HG03025 (cell line): Measurements from ENCODE around the gene ELMO3.

Experiments
- ATAC-seq: cut with Tn5 transposase; IDR thresholded peaks from one replicate; pipeline ENCODE4 v1.9.1; 2021; ENCODE audit warnings: mild to moderate bottlenecking, moderate library complexity; ENCODE audit not compliant: unreplicated experiment, low FRiP score

Gene ELMO3

GRCh38 chr16:67212766-67213165 lies 13.8 kb downstream of the ELMO3 start:
- no peak for ATAC-seq

DNA sequence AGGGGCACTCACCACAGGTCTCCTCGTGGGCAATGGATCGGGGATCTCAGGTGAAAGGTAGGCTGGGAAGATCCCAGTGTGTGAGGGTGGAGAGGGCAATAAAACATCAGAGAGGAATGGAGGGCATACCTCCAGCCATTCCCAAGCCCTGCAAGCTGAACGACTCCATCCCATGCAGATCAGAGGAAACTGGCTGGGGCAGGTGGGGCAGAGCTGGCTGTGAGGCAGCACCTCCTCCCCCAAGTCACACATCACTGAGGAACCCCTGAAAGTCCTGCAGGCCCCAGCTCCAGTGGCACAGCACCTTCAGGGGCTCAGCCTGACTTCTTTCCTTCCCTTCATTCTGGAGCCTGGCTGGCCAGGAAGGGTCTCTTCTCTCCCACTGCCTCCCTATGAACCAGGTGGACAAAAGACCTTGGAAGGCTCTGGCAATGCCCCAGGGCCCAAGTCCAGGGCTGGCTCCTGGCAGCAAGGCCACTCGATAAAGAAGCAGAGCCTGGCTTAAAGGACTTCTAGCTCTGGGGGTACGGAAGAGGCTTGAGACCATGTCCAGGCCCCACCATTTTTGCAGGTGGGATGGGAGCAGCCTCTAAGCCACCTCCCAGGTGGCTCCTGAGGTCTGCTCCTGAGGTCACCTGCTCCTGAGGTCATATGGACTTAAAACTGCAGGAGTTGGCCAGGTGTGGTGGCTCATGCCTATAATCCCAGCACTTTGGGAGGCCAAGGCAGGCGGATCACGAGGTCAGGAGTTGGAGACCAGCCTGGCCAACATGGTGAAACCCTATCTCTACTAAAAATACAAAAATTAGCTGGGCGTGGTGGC lies 14.5 kb downstream of the ELMO3 start:
- no peak for ATAC-seq

- ATAC-seq: no peak
Measured at GRCh38 chr16:67215706-67216105, 16.8 kb downstream of the ELMO3 start.

DNA sequence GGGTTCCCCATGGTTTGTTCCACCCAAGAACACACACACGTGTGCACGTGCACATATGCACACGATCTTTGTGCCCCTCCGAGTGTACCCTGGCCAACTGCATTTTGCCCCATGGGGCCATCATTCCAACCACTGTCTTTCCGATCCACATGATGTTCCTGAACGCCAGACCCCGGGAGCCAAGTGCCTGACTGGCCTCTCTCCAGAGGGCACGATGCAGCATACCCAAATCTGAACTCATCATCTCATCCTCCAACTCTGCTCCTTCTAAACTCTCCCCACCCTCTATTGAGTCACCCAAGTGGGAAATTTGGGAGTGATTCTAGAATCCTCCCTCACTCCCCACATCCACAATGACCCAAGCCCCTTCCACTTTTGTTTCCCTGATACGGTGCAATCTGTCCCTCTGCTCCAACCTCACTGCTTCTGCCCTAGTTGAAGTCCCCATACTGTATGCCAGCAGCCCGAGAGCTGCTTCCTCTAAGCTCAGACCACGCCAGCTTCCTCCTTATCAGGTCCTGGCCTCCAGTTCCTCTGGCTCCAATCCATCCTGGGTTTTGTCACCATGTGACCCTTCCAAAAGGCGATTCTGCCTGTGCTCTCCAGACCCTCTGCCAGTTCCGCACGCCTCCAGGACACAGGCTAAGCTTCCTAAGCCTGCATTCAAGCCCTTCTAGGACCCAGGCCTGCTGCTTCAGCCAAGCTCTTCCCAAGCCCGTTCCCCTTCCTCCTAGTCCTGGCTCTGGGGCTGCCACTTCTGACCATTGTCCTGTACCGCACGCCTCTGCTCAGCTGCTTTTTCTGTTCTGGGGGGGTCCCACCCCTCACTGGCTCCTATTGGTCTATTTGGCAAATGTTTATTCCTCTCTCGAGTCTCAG lies 17.9 kb downstream of the ELMO3 start:
- no peak for ATAC-seq

- ATAC-seq: no peak
Measured at GRCh38 chr16:67223992-67224391, 25.1 kb downstream of the ELMO3 start.

DNA sequence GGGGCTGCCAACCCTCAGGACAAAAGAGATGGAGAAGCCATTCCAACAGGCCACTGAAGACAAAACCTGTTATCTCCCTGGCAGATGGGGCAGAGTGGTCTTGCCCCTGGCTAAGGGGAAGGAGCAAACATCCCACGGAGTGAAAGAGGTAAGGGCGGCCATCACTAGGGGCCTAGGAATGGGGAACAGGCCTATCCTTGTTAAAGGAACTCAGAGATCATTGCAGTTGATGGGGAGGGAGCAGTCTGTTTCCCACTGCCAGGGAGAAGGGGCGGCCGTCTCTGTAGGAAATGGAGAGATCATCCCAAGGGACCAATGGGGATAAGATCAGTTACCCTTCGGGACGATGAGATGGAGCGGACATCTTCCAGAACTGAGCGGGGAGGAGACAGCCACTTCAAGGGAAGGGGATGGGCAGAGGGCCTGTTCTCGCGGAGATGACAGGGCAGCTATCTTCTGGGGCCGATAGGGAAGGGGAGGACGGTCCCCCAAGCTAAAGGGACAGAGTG lies 27.4 kb downstream of the ELMO3 start:
- ATAC-seq: no peak

DNA sequence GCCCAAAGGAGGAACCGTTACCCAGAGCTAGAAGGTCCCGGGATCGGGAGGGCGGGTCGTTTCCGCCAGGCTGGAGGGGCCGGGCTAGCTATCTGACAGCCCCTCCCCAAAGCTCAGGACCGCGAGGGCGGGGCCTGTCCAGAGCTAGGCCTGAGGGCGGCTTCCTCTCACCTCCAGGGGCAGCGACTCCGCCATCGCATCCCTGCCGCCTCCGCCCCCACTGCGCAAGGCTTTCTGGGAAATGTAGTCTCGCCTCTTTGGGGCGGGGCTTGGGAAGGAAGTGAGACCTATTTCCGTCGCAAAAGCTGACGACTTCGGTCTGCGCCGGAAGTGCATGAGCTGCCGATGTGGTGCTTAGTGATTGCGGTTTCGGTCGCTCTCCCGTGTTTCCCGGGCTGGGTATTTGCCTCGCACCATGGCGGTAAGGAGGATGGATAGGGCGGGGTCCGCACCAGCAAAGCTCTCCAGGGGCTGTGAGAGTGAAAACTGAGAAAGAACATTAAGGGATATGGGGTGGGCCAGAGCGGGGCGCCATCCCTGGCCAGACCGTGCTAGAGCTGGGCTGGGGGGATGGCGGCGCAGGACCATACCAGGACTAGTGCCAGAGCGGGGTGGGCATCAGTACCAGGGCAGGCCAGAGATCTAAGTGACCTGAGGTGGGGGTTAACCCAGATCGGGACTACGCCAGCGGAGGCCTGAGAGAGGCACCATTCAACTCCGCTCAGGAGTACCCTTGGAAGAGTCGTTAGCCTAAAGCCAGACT lies 28.1 kb downstream of the ELMO3 start, which contains the start of gene TMEM208:
TSS of gene TMEM208 (plus strand) at position 327 of the 763 bp plus-strand sequence. CDS start at position 416, 89 bp downstream.
- ATAC-seq: peak; percentile 83

DNA sequence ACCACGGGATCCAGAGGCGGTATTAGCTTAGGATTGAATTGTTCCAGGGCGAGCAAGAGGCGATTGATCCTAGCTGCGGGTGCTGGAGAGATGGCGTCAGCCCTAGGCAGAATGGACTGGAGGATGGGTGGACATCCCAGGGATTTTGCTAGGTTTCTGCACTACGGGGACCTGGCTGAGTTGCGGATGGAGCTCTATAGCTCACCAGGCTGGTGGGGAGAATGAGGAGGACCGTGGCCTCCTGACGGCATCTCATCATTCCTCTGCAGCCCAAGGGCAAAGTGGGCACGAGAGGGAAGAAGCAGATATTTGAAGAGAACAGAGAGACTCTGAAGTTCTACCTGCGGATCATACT lies 28.6 kb downstream of the ELMO3 start:
- ATAC-seq: no peak

- ATAC-seq: no peak
Measured at GRCh38 chr16:67228034-67228785, 29.3 kb downstream of the ELMO3 start.

DNA sequence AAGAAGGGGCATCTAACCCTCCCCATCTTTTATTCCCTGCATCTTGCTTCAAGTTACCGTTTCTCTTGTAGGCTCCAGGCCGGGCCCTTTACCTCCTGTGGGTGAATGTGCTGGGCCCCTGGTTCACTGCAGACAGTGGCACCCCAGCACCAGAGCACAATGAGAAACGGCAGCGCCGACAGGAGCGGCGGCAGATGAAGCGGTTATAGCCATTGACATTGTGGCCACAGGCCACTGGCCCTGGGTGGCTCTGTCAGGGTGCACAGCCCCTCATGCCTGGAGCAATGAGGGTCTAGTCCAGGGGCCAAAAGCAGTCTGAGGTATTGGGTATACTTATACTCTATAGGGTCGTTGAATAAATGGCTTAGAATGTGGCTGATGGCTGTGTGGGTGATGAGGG lies 30.0 kb downstream of the ELMO3 start:
- no peak for ATAC-seq

- no peak for ATAC-seq
Measured at GRCh38 chr16:67229906-67230808, 31.2 kb downstream of the ELMO3 start.

DNA sequence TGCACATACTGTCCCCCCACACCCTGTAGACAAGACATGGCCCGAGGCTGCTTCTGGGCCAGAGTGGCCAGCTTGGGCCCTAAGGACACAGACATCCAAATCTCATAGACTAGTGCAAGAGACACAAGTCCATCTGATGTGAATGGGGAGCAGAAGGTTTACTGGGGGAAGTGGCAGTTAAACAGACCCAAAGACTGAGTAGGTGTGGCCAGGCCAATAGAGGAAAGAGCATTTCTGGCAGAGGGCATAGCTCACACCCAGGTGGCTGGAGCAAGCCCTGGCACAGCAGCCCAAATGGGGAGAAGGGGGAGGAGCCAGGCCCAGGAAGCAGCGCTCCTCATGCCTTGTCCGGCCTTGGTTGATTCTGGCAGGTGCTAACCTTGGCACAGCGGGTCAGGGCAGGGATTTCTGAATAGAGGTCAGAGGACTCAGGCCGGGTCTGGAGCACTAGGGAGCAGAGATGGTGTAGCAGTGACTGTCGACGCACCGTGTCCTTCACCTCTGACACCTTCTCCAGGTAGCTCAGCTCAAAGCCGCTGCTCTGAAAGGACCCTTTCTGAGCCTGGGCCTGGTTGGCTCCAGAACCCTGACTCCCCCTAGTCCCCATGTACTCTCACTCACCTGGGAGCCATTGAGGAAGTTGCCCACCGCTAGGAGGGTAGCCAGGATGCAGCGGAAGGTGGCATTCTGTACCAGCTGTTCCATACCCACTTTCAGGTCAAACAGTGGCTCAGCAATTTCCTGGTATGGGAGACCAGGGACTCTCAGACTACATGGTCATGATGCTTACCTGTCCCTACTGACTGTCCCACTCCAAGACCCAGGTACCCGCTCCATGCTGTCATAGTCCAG lies 32.1 kb downstream of the ELMO3 start:
- ATAC-seq: no peak

DNA sequence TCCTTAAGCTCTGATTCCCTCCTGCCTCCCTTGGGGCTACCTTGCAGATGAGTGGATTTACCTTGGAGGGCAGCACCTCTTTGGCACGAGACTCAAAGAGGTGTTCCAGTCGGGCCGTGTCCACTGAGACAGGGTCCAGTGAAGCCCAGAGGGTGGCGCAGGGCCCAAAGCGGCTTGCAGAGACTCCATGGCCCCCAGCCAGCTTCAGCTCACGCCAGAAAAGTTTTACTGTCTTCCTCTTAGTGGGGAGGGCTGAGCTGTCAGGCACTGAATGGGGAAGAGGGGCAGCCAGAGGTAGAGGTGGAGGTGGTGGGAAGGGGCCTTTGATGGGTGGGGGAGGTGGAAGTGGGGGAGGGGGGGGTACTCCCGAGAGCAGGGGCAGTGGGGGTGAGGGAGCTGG lies 34.7 kb downstream of the ELMO3 start:
- ATAC-seq: no peak

- no peak for ATAC-seq
Measured at GRCh38 chr16:67234180-67234597, 35.3 kb downstream of the ELMO3 start.

DNA sequence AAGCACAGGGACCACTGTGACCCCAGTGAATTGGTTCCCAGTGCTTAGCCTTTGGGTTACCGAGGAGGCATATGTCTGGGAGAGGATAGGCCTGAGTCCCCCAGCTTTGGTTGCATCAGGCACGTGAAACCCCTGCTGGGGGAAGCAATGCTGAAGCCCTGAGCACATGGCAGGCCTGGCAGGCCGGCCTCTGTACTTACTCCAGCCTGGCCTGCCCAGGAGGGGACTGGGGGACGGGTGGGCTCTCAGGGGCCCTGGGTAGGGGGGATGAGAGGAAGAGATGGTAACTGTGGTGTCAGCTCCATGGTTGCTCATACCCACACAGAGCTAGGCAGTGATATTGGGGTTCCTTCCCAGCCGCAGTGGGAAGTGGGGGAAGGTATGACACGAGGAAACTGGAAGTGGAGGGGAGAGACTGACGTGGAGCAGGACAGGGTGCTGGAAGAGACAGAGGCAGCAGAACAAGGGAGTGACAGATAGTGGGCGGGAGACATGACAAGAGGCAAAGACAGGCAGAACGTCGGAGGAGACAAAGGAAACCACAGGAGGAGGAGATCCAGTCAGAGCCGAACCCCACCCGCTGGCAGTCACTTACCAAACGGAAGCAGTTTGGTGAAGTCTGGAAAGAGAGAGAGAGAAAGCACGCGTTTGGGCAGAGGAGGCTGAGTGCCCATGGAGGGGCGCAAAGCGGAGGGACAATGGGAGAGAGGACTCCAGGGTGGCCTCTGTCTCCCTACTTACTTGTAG lies 37.1 kb downstream of the ELMO3 start:
- ATAC-seq: no peak

GRCh38 chr16:67236563-67237395 lies 37.8 kb downstream of the ELMO3 start:
- ATAC-seq: no peak
